HG02678 (cell line): ENCODE data around the gene CASP8AP2.
"Not testable (repeated sequence)": the region's sequence is repeated elsewhere in the genome, so short reads cannot be mapped to it uniquely, and the experiment has no call there.

Source experiments
- ATAC-seq: cut with Tn5 transposase; IDR thresholded peaks from one replicate; pipeline ENCODE4 v1.9.1; 2021; ENCODE audit warnings: mild to moderate bottlenecking, moderate library complexity; ENCODE audit not compliant: unreplicated experiment

CASP8AP2 gene

DNA sequence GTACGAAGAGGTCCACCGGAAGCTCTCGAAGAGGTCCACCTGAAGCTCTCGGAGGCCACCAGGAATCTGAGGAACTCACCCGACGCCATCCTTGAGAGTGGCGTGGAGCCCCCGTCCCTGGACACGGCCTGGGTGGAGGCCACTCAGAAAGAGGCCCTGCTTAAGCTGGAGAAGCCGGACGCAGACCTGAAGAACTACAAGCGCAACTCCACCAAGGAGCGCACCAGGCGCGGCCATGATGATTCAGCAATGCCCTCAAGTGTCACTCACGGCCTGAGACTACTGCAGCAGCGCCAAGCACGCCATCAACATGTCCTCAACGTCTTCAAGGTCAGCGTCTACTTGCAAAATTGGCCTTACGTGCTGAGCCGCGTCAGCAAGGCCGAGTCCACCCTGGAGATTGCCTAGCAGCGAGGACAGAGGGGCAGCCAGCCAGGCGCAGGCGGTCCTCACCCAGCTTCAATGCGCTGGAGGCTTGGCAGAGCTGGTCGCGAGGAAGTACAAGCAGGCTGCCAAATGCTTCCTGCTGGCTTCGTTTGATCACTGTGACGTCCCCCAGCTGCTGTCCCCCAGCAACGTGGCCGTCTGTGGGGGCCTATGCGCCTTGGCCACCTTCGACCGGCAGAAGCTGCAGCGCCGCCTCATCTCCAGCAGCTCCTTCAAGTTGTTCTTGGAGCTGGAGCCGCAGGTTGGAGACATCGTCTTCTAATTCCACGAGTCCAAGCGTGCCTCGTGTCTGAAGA, 56.9 kb downstream of the CASP8AP2 start:
- no peak for ATAC-seq

DNA sequence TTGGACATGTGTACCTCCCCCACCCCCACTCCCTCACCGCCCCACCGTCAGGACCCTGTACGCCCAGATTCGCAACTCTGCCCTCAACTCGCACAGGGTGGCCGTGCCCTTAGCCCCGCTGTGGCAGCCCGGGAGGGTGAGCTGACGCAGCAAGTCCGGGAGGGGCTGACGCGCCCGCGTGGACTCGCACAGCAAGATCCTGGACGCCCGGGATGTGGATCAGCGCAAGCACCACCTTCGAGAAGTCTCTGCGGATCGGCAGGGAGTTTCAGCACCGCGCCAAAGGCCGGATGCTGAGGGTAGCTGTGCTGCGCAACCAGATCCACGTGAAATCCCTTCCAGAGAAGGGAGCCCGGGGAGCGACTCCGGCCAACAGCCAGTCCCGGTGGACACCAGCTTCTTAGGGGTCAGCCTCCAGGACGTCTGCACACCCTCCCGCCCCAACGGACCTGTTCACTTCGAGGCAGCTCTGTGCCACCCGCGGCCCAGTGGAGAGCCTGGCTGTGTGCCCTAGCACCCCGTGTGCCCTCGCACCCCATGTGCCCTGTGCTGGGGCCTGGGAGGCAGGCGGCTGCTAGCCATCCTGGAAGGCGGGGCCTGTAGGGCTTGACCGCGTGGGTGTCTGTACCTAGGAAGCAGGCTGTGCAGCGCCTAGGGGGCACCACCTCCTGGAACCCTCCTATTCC, 57.9 kb downstream of the CASP8AP2 start:
- no peak for ATAC-seq

DNA sequence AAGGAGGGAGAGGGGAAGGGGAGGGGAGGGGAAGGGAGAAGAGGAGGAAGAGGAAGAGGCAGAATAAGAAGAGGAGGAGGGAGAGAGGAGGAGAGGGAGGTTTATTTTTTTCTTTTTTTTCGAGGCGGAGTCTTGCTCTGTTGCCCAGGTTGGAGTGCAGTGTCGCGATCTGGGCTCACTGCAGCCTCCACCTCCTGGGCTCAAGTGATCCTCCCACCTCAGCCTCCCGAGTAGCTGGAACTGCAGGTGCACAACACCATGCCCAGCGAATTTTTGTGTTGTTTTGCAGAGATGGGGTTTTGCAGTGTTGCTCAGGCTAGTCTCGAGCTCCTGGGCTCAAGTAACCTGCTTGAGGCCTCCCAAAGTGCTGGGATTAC, 58.4 kb downstream of the CASP8AP2 start:
- no peak for ATAC-seq

DNA sequence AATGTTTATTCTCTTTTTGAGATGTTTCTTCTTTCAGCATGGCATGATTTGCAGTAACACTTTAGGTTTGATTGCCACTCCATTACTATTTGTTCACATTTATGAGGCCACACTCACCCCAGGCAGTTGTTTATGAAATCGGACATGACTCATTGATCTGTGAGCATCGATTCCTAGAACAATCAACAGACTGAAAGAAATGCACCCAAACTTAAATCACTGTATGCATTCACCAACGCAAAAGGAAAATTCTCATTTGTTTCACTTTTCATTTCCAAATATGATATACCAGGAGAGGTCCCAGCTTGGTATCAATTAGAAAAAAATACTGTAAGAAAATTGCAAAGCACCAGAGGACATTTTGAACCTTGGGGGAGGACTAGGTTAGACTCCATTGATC, 59.2 kb downstream of the CASP8AP2 start:
- no peak for ATAC-seq

DNA sequence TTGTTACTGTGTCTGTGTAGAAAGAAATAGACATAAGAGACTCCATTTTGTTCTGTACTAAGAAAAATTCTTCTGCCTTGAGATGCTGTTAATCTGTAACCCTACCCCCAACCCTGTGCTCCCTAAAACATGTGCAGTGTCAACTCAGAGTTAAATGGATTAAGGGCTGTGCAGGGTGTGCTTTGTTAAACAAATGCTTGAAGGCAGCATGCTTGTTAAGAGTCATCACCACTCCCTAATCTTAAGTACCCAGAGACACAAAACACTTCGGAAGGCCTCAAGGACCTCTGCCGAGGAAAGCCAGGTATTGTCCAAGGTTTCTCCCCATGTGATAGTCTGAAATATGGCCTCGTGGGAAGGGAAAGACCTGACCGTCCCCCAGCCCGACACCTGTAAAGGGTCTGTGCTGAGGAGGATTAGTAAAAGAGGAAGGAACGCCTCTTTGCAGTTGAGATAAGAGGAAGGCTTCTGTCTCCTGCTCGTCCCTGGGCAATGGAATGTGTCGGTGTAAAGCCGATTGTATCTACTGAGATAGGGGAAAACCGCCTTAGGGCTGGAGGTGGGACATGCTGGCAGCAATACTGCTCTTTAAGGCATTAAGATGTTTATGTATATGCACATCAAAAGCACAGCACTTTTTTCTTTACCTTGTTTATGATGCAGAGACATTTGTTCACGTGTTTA, 61.3 kb downstream of the CASP8AP2 start:
- ATAC-seq, result not testable (repeated sequence)

DNA sequence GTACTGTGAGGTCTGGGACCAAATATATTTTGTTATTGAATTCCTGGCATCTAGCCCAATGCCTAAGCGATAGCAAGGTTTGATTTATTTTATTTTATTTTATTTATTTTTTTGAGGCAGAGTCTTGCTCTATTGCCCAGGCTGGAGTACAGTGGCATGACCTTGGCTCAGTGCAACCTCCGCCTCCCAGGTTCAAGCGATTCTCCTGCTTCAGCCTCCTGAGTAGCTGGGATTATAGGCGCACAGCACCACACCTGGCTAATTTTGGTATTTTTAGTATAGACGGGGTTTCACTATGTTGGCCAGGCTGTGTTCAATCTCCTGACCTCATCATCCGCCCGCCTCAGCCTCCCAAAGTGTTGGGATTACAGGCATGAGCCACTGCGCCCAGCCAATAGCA, 62.9 kb downstream of the CASP8AP2 start:
- not testable (repeated sequence) for ATAC-seq

DNA sequence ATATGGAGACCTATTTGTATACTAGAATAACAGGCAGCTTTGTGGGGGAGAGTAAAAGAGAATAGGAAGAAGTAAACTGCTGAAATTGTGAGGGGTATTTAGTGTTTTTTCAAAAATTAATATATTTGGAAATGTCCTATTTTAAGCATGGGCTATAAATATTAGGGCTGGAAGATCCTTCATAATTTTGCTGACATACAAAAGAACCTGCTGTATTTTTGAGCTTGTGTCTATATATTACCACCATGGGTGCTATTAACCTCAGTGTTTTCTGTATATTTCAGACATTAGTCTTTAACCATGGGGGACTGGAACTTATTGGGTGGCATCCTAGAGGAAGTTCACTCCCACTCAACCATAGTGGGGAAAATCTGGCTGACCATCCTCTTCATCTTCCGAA, 64.5 kb downstream of the CASP8AP2 start, which contains the start of gene GJA10:
Gene GJA10 (plus strand): TSS at position 301 of the 400 bp plus-strand sequence. CDS start 0 bp downstream, at position 301.
- ATAC-seq, result no peak

DNA sequence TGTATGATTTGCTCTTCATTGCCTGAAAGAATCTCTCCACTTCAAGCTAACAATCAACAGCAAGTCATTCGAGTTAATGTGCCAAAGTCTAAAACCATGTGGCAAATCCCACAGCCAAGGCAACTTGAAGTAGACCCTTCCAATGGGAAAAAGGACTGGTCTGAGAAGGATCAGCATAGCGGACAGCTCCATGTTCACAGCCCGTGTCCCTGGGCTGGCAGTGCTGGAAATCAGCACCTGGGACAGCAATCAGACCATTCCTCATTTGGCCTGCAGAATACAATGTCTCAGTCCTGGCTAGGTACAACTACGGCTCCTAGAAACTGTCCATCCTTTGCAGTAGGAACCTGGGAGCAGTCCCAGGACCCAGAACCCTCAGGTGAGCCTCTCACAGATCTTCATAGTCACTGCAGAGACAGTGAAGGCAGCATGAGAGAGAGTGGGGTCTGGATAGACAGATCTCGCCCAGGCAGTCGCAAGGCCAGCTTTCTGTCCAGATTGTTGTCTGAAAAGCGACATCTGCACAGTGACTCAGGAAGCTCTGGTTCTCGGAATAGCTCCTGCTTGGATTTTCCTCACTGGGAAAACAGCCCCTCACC, 65.7 kb downstream of the CASP8AP2 start:
- no peak for ATAC-seq

DNA sequence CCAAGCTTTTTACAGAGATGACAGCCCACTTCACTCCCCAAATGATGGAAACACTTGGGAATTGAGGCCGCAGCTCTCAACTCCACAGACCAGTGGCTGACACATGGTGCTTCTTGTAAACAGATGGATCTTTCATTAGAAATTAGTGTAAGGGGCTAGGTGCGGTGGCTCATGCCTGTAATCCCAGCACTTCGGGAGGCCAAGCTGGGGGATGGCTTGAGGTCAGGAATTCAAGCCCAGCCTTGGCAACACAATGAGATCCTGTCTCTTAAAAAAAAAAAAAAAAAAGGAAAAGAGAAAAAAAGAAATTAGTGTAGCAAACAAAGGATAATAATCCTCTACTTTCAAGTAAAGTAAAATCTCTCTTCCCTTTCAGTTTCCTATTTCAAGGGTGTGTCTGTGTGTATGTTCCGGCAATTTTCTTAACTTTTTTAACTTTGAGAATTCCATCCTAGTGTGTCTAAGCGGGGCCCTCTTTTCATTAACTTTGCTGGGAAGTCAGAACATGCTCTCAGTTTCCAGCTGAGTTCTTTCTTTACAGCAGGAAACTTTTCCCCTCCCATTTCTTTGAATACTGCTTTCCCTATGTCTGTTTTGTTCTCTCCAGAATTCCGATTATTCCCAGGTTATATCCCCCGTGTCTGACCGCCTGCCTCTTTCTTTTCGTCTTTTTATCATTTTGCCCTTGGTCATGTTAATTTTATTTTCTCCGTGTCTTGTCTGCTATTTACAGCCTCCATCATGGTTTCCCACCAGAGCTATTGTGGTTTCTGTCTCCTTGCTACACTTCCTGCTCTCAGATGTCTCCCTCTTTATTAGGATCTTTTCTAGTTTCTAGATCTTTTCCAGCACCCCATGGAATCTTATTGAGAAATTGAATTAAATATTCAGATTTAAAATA, 80.6 kb downstream of the CASP8AP2 start:
- ATAC-seq, result not testable (repeated sequence)

DNA sequence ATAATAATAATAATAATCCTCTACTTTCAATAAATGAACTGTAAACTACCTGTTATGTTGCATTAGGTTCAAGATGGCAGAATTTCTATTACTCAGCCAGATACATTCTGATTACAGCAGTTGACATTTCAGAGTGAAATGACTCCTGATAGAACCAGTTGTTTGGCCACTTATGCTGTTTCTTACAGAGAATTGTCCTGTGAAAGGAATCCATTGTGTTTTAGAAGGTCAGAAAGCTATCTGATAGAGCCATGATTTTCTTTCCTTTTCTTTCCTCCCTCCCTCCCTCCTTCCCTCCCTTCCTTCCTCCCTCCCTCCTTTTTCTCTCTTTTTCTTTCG, 81.2 kb downstream of the CASP8AP2 start:
- no peak for ATAC-seq

DNA sequence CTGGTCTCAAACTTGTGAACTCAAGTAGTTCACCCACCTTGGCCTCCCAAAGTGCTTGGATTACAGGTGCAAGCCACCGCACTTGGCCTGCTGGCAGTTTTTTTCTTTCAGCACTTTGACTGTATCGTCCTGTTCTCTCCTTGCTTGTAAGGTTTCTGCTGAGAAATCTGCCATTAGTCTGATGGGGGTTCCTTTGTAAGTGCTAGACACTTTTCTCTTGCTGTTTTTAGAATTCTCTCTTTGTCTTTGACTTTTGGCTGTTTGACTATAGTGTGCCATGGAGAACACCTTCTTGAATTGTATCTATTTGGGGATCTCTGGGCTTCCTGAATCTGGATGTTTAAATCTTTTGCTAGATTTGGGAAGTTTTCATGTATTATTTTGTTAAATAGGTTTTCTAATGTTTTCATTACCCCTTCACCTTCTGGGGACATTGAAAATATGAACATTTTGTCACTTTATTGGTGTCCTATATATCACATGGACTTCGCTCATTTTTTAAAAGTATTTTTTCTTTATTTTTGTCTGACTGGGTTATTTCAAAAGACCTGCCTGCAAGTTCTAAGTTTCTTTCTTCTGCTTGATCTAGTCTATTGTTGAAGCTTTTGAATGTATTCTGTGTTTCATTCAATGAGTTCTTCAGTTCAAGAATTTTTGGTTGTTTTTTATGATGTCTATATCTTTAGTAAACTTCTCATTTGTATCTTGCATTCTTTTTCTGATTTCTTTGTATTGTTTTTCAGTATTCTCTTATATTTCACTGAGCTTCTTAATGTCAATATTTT, 86.6 kb downstream of the CASP8AP2 start:
- ATAC-seq, result no peak

DNA sequence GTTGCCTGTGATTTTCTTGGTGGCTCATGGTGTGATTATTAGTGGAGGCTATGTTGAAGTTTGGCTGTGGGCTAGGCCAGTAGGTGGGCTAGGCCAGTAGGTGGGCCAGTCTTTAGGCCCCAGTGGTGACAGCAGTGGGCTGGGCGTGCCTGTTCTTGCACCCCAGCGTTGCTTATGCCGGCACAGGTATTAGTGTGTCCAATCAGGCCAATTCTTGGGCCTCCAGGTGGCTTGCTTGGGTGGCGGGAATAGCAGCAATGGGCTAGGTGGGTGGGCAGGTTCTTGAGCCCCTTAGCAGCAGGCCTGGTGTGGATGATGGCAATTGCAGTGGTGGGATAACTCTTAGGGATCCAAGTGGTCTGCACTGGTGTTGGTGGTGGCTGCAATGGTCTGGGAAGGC, 87.5 kb downstream of the CASP8AP2 start:
- ATAC-seq, result no peak

DNA sequence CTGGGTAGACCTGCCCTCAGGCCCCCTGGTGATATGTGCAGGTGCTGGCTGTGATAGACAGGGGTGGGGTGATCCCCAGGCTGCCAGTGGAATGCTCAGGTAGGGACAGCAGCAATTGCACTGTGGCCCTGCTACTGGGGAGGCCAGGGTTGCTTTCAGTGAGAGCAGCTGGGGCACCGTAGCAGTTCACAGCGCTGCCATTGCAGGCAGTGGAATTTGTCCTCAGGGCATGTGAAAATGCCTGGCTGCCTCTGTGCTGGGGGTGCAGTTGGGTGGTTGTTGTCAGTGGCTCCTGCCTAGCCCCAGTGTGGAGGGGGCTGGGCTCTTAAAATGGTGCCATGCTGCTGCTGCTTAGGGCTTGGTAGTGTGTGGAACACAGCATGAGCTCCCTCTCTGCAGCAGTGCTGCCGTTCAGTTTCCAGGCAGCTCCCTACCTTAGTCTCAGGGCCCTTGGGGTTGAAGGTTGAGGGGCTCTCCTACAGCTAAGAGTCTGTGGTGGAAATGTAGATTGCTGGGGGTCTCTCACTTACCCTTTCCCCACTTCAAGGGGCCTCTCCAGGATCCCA, 88.2 kb downstream of the CASP8AP2 start:
- ATAC-seq, result no peak
